Measurements from ENCODE around the gene DLGAP5.

GRCh38 chr14:55126932-55127459, 64.4 kb downstream of the DLGAP5 start:
- TF ChIP-seq CTCF (conservative IDR thresholded peaks at IDR 0.05; ENCODE audit: low read depth, low read length) (no peak), CEBPB (IDR thresholded peaks at IDR 0.05; ENCODE audit: low read depth, low read length) (no peak), CHD1 (IDR thresholded peaks at IDR 0.05; ENCODE audit: low read depth, low read length) (no peak), SMC3 (IDR thresholded peaks at IDR 0.05; ENCODE audit: low read depth, low read length) (no peak)
